ENCODE measurements around the gene SPAG7. TPM values are rescaled to one million over a fixed set of nuclear protein-coding genes. Genes with fewer than 3 reads are reported as not detected.

Gene SPAG7
- 85.3 and 85.8 TPM in 2 replicates for polyA plus RNA-seq (2011; rRNA removed)
- polyA minus RNA-seq (2011; rRNA and poly(A)+ RNA removed): 19.1 and 19.6 TPM in 2 replicates

- DNase-seq (ENCODE audit: low read depth): peak; percentile 83
- POLR2A ChIA-PET: interaction anchor here (0.5 to 1.9 kb wide), 6 partner anchors 11 to 34 kb away, joined by 3 to 17 read pairs (median 7); partner anchors contain the start of genes PFN1, RNF167 and SLC25A11
- CTCF ChIA-PET: interaction anchor here (0.6 to 4.6 kb wide), 9 partner anchors 12 to 59 kb away, joined by 3 to 40 read pairs (median 6); partner anchors contain the start of gene CAMTA2
- no peaks in the 10 kb centered on the region for H3K27me3 ChIP-seq (ENCODE audit: control insufficient read depth, insufficient read depth, low read length)
- peaks cover 13% of the 10 kb centered on the region for H3K36me3 ChIP-seq (ENCODE audit: control insufficient read depth, insufficient read depth, low read length)
- H3K4me3 ChIP-seq (ENCODE audit: low read depth, low read length): peak within 1 kb of the TSS; percentile 56
- TF ChIP-seq, protein P1, sequence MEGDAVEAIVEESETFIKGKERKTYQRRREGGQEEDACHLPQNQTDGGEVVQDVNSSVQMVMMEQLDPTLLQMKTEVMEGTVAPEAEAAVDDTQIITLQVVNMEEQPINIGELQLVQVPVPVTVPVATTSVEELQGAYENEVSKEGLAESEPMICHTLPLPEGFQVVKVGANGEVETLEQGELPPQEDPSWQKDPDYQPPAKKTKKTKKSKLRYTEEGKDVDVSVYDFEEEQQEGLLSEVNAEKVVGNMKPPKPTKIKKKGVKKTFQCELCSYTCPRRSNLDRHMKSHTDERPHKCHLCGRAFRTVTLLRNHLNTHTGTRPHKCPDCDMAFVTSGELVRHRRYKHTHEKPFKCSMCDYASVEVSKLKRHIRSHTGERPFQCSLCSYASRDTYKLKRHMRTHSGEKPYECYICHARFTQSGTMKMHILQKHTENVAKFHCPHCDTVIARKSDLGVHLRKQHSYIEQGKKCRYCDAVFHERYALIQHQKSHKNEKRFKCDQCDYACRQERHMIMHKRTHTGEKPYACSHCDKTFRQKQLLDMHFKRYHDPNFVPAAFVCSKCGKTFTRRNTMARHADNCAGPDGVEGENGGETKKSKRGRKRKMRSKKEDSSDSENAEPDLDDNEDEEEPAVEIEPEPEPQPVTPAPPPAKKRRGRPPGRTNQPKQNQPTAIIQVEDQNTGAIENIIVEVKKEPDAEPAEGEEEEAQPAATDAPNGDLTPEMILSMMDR (IDR thresholded peaks at IDR 0.05; ENCODE audit: insufficient read depth, low read depth, low read length): peak; percentile 16; the same call in 1 of the 2 replicates
Observed at GRCh38 chr17:4967539-4968485, at the start of gene SPAG7. SPAG7 (minus strand) TSS chr17:4967817; CDS start chr17:4967804, 13 bp downstream.

DNA sequence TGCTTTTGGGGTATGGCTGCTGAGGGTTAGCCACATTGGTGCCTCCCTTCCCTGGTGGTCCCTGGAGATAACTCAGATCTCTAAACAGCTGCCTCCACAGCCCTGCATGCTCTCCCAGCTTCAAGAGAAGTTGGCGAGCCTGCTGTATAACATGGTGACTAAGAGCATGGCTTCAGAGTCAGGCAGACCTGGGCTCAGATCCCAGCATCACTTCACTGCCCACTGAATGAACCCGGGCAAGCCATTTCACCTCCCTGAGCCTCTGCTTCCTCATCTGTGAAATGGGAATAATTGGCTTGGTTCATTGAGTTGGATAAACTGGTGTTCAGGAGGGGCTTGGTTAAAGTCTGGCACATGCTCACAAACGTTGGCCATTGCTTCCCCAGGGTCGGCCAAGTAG lies 46.7 kb upstream of the SPAG7 start:
- ChIA-PET CTCF (no interaction called here), POLR2A (no interaction called here)
- DNase-seq (ENCODE audit: low read depth): no peak
- TF ChIP-seq, protein P1 (IDR thresholded peaks at IDR 0.05; ENCODE audit: insufficient read depth, low read depth, low read length): no peak
- Histone ChIP-seq H3K4me3 (ENCODE audit: low read depth, low read length) (no peak overlapping the region), H3K36me3 (ENCODE audit: control insufficient read depth, insufficient read depth, low read length) (peaks cover 42% of the 10 kb centered on the region), H3K27me3 (ENCODE audit: control insufficient read depth, insufficient read depth, low read length) (no peaks in the 10 kb centered on the region)

DNA sequence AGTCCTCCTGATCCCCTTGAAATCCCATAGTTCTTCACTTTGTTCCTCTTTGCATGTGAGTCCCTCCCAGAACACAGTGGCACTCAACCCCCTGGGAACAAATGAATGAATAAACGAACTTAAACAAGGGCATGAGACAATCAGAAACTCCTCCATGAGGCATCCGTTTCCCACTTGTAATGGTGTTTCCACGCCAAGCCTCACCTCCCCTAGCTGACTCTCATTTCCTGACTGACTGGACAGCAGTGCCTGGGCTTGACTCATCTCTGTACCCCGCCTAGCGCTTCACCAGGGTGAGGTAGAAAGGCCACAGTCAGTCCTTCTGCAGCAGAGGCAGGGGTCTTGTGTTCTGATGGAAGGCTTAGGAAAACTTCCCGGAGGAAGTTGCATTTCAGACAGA lies 44.3 kb upstream of the SPAG7 start:
- CTCF ChIA-PET: no interaction called here
- POLR2A ChIA-PET: no interaction called here
- no peak overlapping the region for H3K4me3 ChIP-seq (ENCODE audit: low read depth, low read length)
- no peak for DNase-seq (ENCODE audit: low read depth)
- no peaks in the 10 kb centered on the region for H3K27me3 ChIP-seq (ENCODE audit: control insufficient read depth, insufficient read depth, low read length)
- TF ChIP-seq, protein P1 (IDR thresholded peaks at IDR 0.05; ENCODE audit: insufficient read depth, low read depth, low read length): no peak
- peaks cover 52% of the 10 kb centered on the region for H3K36me3 ChIP-seq (ENCODE audit: control insufficient read depth, insufficient read depth, low read length)

GRCh38 chr17:5003214-5003867 lies 35.7 kb upstream of the SPAG7 start:
- CTCF ChIA-PET: no interaction called here
- POLR2A ChIA-PET: no interaction called here
- H3K27me3 ChIP-seq (ENCODE audit: control insufficient read depth, insufficient read depth, low read length): no peaks in the 10 kb centered on the region
- DNase-seq (ENCODE audit: low read depth): no peak
- no peak overlapping the region for H3K4me3 ChIP-seq (ENCODE audit: low read depth, low read length)
- peaks cover 54% of the 10 kb centered on the region for H3K36me3 ChIP-seq (ENCODE audit: control insufficient read depth, insufficient read depth, low read length)
- TF ChIP-seq, protein P1 (IDR thresholded peaks at IDR 0.05; ENCODE audit: insufficient read depth, low read depth, low read length): no peak

Data from BJ (cell line).